COLO668 (cell line): ENCODE data around the gene COX7A2L.
"Not testable (repeated sequence)": the region's sequence is repeated elsewhere in the genome, so short reads cannot be mapped to it uniquely, and the experiment has no call there.

Source experiments
- DNase-seq: peaks from one replicate; lab custom pipeline; 2025; ENCODE audit not compliant: unreplicated experiment; lab: John Stamatoyannopoulos, UW

COX7A2L gene

GRCh38 chr2:42360890-42361727 lies at the start of gene COX7A2L:
Gene COX7A2L, minus strand, starts transcription at chr2:42361217. Its CDS starts 56 bp downstream, at chr2:42361161.
- peak; percentile 95 for DNase-seq

GRCh38 chr2:42408009-42408408 lies 47.0 kb upstream of the COX7A2L start:
- no peak for DNase-seq

- DNase-seq = no peak
Observed at GRCh38 chr2:42407476-42407875, 46.5 kb upstream of the COX7A2L start.

GRCh38 chr2:42404676-42405075 lies 43.7 kb upstream of the COX7A2L start:
- DNase-seq = no peak

GRCh38 chr2:42401773-42402172 lies 40.8 kb upstream of the COX7A2L start:
- no peak for DNase-seq

GRCh38 chr2:42398052-42398451 lies 37.0 kb upstream of the COX7A2L start:
- DNase-seq = not testable (repeated sequence)

- not testable (repeated sequence) for DNase-seq
Observed at GRCh38 chr2:42393320-42393719, 32.3 kb upstream of the COX7A2L start.

- DNase-seq = no peak
Observed at GRCh38 chr2:42392191-42392590, 31.2 kb upstream of the COX7A2L start.

GRCh38 chr2:42390401-42390969 lies 29.5 kb upstream of the COX7A2L start:
- no peak for DNase-seq

- DNase-seq = no peak
Observed at GRCh38 chr2:42386682-42387081, 25.7 kb upstream of the COX7A2L start.

GRCh38 chr2:42385225-42385624 lies 24.2 kb upstream of the COX7A2L start:
- DNase-seq = peak; percentile 14

- no peak for DNase-seq
Observed at GRCh38 chr2:42383855-42384530, 23.0 kb upstream of the COX7A2L start.

GRCh38 chr2:42382144-42382543 lies 21.1 kb upstream of the COX7A2L start:
- DNase-seq = no peak

GRCh38 chr2:42380026-42380425 lies 19.0 kb upstream of the COX7A2L start:
- not testable (repeated sequence) for DNase-seq

- DNase-seq = no peak
Observed at GRCh38 chr2:42378415-42378814, 17.4 kb upstream of the COX7A2L start.

GRCh38 chr2:42376758-42377157 lies 15.7 kb upstream of the COX7A2L start:
- DNase-seq = no peak

- DNase-seq = no peak
Observed at GRCh38 chr2:42372474-42373200, 11.6 kb upstream of the COX7A2L start.

GRCh38 chr2:42371611-42372473 lies 10.8 kb upstream of the COX7A2L start:
- peak; percentile 29 for DNase-seq

GRCh38 chr2:42369532-42370229 lies 8.7 kb upstream of the COX7A2L start:
- DNase-seq = no peak
